Hepatic stellate cell (primary cell): ENCODE data around the gene DNASE1.
"Not testable (repeated sequence)": the region's sequence is repeated elsewhere in the genome, so short reads cannot be mapped to it uniquely, and the experiment has no call there.

Source experiments
- DNase-seq: peaks from one replicate; pipeline ENCODE4 v3.0.0; 2011; ENCODE audit warnings: low spot score

The DNASE1 gene, protein sequence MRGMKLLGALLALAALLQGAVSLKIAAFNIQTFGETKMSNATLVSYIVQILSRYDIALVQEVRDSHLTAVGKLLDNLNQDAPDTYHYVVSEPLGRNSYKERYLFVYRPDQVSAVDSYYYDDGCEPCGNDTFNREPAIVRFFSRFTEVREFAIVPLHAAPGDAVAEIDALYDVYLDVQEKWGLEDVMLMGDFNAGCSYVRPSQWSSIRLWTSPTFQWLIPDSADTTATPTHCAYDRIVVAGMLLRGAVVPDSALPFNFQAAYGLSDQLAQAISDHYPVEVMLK

GRCh38 chr16:3654249-3654991 is at the start of gene DNASE1:
Gene DNASE1 (plus strand): TSS chr16:3654691. CDS start chr16:3655374, 683 bp downstream.
- DNase-seq: peak; percentile 70

- no peak for DNase-seq
Measured at GRCh38 chr16:3606441-3606840, 48.0 kb upstream of the DNASE1 start.

DNA sequence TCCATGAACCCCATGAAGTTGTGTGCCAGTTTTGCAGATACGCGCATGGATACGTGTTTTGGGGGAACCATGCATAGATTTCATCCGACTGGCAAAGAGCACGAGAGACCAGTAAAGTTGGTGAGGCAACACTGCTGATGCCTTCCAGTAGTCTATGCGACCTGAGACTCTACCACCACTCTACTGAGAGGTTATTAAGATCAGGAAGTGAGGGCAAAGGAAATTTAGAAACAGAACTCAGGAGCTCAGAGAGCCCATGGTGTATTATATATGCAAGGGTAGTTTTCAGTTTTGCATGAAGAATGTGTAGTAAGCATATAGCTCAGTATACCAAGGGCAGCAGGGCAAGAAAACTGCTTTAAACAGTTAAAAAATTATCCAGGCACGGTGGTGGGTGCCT is 47.3 kb upstream of the DNASE1 start:
- DNase-seq: no peak

DNA sequence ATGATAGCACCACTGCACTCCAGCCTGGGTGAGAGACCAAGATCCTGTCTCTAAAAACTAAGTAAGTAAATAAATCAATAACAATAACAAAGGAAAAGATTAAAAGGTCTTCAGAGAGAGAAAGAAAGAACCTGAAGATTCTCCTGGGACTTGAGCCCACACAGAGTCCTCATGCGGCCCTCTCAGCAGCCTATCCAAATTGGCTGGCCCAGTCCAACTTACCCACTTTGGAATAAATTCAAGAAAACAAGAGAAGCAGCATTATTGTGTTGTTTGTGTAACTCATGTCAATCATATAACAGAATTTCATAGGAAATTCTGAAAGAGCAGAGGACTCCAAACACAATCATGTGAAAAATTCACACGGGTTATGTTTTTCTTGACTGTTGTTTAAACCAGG is 46.9 kb upstream of the DNASE1 start:
- no peak for DNase-seq

DNA sequence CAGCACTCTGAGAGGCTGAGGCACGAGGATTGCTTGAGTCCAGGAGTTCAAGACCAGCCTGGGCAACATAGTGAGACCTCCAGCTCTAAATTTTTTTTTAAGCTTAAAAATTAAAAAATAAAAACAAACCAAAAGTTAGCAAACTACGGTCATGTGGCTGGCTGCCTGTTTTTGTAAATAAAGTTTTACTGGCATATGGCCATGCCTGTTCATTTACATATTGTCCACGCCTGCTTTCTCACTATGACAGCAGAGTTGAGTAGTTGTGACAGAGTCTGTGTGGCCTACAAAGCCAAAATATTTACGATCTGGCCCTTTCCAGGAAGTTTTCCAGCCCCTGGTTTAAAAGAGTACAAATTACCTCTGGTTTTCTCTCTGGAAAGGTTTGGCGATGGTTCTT is 46.4 kb upstream of the DNASE1 start:
- no peak for DNase-seq

DNA sequence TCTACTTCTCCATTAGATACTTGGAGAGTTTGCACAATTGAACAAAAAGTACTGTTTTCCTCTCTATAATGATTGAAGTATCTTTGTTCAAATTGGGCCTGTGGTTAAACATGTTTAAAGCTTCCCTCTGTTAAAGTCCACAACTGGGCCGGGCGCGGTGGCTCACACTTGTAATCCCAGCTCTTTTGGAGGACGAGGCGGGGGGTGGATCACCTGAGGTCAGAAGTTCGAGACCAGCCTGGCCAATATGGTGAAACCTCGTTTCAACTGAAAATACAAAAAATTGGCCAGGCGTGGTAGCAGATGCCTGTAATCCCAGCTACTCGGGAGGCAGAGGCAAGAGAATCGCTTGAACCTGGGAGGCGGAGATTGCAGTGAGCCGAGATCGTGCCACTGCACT is 45.5 kb upstream of the DNASE1 start:
- not testable (repeated sequence) for DNase-seq

- DNase-seq: no peak
Measured at GRCh38 chr16:3609895-3610697, 44.4 kb upstream of the DNASE1 start.

GRCh38 chr16:3610698-3611145 is 43.8 kb upstream of the DNASE1 start:
- DNase-seq: peak; percentile 40

DNA sequence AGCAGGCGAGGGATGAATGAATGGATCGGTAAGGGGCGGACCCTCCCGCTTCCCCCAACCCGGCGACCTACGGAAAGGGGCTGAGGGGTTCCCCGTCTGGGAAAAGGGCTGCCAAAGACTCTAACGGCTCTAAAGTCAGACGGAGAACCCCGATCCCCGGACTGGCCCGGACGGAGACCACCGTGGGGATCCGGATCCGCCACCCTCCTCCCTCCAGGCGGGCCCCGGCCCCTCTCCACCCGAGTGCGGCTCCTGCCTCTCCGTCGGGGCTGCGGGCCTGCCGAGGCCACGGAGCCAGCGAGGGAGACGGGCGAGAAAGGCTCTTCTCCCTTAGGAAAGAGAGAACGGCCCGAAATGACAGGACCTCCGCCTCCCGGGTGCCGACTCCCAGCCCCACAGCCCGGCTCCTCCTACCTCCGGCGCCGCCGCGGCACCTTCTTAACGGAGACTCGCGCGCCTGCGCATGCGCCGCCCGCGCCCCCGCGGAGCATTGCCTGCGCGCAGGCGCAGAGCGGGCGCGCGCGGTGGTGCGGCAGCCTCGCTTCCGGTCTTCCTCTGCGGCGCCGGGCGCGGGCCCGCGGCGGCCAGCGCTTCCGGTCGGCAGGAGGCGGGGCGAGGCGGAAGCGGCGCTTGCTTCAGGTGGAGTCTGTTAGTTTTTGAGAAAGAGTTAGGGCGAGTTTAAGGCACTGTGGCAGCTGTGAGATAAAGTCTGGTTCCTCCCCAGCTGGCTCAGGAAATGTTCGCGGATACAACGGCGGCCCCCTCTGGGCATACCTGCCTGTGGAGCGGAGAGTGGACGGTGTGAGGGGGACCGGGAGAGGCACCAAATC is 43.1 kb upstream of the DNASE1 start, which contains the start of gene SLX4:
TSS of gene SLX4 (minus strand) at position 461 of the 830 bp plus-strand sequence. CDS start 2,642 bp downstream, outside the sequence.
- peak; percentile 100 for DNase-seq

DNA sequence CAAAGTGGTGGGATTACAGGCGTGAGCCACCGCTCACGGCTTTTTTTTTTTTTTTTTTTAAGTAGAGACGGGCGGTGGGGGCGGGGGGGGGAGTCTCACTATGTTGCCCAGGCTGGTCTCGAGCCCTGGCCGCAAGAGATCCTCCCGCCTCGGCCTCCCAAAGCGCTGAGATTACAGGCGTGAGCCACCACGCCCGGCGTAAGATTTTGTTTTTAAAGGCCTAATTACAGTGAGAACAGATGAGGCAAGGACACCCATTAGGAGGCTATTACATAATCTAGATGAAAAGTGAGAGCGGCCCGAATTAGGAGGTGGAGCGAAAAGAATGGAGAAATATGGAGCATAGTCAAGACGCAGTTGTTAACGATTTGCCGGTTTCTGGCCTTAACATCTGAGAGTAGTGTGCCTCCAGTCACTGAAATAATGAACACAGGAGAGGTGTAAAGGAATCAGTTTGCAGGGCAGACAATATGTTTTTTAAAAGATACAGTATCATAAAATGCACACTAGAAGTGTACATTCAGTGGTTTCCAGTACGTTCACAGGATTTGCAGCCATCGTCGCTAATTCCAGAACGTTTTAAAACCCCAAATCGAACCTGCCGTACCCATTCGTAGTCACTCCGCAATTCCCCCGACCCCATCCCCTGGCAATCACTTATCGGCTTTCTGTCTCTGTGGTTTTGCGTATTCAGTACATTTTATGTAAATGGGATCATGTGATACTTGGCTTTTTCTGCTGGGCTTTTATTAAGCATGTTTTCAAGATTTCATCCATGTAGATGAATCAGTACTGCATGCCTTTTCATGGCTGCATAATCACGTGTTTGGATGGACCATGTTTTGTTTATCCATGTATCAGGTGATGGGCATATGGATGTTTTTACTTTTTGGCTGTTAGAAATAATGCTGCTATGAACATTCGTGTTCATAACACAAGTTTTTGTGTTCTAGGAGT is 41.7 kb upstream of the DNASE1 start:
- DNase-seq: no peak

- no peak for DNase-seq
Measured at GRCh38 chr16:3618769-3619141, 35.7 kb upstream of the DNASE1 start.

- DNase-seq: no peak
Measured at GRCh38 chr16:3623642-3624041, 30.8 kb upstream of the DNASE1 start.

- no peak for DNase-seq
Measured at GRCh38 chr16:3625331-3625730, 29.2 kb upstream of the DNASE1 start.

DNA sequence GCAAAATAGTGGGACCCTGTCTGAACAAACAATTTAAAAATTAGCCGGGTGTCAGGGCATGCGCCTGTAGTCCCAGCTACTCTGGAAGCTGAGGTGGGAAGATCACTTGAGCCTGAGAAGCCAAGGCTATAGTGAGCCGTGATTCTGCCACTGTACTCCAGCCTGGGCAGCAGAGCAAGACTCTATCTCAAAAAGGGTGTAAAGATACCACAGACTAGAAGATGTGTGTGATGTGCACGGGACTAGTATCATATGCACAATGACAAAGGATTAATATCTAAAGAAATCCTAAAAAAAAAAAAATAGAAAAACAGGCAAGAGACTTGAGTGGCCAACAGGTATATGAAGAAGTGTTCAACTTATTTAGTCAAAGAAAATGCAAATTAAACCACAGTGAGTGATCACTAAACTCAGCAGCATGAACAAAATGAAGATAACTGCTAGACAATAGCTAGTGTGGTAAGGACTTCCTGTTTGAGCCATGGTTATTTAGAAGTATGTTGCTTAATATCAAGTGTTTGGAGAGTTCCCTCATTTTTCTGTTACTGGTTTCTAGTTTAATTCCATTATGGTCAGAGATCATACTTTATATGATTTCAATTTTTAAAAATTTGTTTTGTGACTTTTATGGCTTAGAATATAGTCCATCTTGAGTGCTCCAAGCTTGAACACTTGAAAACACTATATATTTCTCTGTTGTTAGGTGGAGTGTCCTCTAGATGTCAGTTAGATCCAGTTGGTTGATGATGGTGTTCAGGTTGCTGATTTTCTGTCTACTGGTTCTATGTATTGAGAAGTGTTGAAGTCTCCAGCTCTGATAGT is 28.4 kb upstream of the DNASE1 start:
- DNase-seq: no peak

DNA sequence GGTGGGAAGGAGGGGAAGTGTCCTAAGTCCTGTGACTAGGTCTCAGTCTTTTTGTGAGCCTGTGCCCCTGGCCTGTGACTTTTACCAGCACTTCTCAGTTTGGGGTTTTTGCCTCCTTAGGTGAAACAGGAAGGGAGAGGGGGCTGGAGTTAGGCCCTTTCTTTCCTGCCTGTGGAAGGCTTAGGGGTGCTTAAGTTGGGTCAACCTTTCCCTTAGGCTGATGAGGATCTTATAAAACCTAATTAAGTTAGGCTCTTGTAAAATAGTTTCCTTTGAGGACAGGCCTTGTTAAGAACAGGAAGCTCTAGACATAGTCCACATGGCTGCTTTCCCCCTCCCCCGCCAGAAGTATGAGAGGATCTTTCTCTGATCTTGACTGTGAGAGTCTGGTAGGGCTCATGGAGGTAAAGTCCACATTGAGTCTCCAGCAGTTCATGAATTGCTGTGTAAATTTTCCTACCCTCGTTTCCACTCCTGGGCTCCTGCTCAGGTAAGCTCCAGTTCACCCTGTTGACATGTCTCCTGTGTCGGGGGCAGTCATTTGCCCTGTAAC is 17.0 kb upstream of the DNASE1 start:
- no peak for DNase-seq

DNA sequence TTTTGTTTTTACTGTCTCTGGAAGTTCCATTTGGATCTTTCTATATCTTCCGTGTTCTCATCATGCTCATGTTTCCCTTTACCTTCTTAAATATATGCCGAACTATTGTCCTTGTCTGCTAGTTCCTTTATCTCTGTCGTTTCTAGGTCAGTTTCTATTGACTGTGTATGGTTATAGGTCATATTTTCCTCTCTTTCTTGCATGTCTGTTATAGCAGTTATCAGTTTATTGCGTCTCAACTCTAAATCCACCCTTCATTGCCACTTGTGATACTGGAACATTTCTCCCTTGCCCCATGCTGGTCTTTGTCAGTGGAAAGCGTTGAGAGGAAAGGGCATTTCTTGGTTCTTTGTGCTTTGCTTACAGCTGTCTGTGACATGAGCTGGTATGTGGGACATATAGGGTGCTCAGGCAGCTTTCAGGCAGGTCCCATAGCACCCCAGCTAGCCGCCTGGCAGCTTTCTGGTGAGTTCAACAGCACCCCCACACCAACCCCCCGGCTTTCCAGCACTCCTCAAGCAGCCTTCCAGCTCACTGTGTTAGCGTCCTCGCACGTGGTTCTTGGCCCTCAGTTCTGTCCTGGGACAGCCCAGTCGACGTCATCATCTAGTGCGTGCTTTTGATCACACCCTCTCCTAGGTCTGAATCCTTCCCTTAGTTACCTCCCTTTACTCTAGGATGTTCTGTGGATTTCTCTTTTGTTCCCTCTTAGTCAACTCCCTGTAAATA is 15.4 kb upstream of the DNASE1 start:
- no peak for DNase-seq

GRCh38 chr16:3640207-3640606 is 14.3 kb upstream of the DNASE1 start:
- no peak for DNase-seq

- DNase-seq: no peak
Measured at GRCh38 chr16:3640632-3641501, 13.6 kb upstream of the DNASE1 start.
